ENCODE results near the gene MAEA. TPM values are rescaled to one million over a fixed set of nuclear protein-coding genes. Genes with fewer than 3 reads are reported as not detected.

Gene MAEA
- total and polyA plus RNA-seq, 9 of the 15 experiments (the other 6 are each of a cell fraction or from before 2014, with no cell fraction given), result 2.1 to 86.5 (median 45.0) TPM

DNA sequence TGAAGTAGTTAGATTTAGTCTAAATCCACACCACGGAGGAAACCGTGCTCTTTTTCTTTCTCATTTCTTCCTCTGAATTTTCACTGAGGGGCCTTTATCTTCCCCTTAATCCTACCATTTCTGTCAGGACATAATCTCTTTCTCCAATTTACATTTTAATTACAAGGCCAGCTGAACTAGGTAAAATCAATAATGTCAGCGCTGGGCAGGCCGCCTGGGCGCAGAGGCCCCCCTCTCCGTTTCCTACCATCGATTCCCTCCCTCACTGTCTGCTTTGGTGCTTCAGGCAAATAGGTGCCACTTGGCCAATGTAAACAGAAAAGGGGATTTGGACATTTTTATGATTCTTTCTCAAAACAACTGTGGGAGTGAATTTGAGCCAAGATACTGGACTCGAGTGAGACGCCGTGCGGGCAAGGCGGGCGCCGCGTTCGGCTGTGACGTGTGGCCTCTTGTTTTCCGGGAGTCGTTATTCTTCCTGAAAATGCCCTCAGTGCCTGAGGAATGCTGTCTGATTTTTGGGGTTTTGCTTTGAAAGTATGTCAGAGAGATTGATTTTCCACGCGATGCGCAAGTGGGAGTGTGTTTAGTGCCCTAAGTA, 79.9 kb downstream of the MAEA start (continued):
- TF ChIP-seq, protein P1, sequence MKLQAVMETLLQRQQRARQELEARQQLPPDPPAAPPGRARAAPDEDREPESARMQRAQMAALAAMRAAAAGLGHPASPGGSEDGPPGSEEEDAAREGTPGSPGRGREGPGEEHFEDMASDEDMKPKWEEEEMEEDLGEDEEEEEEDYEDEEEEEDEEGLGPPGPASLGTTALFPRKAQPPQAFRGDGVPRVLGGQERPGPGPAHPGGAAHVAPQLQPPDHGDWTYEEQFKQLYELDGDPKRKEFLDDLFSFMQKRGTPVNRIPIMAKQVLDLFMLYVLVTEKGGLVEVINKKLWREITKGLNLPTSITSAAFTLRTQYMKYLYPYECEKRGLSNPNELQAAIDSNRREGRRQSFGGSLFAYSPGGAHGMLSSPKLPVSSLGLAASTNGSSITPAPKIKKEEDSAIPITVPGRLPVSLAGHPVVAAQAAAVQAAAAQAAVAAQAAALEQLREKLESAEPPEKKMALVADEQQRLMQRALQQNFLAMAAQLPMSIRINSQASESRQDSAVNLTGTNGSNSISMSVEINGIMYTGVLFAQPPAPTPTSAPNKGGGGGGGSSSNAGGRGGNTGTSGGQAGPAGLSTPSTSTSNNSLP (IDR thresholded peaks at IDR 0.05; ENCODE audit: borderline replicate concordance, low read depth, low read length), result no peak
- TF ChIP-seq HNRNPLL (IDR thresholded peaks at IDR 0.05; ENCODE audit: low read depth, low read length, poor library complexity, severe bottlenecking), result no peak
- TF ChIP-seq HMG20A (CRISPR knock-in tag; conservative IDR thresholded peaks at IDR 0.05), result no peak

DNA sequence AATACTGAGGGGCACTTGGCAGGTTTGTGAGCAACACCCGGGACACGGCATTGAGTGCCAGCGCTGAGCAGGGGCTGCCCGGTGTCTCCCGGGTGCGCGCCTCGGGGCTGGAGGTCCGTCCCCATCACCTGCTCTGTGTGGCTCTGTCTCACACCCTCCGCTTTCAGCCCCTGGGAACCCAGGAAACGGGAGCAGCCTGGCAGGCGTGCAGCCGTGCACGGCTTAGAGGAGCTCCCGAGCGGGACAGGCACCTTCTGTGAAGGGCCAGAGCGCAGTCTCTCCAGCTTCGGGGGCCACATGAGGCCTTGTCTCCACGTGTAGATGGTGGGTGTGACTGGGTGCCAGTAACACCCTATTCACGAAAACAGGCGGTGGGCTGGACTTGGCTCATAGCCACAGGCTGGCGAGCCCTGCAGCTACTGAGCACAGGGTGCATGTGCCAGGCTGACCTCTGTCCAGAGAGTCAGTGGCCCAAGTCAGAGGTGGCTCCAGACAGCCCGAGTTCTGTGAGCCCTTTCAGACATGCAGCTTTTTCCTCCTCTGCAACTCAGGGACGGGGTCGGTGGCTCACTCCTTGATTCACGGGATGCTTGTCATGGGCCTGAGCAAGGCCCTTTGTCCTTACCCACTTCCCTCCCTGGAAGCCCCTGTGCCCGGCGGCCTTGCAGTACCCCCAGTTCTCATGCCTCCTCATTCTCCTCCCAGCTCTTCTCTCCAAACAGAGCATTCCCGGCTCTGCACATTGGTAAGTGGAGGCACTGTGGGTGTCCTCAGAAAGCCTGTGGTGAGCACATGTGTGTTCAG, 80.8 kb downstream of the MAEA start:
- BruUV-seq (replicated peaks), result no TSS peak
- Histone ChIP-seq H3K27me3 (ENCODE audit: control insufficient read depth in 2 of 2, insufficient read depth in 2 of 2, low read length in 2 of 2) (no peaks in the 10 kb centered on the region), H2AFZ (ENCODE audit: low read depth, low read length) (no peak overlapping the region), H3K9me1 (ENCODE audit: control insufficient read depth, insufficient read depth, low read length) (no peaks in the 10 kb centered on the region), H3K4me2 (ENCODE audit: insufficient read depth, low read length) (no peak overlapping the region), H3K79me2 (ENCODE audit: control insufficient read depth, insufficient read depth, low read length) (no peaks in the 10 kb centered on the region), H3K4me3 (no peak overlapping the region), H3K9ac (ENCODE audit: insufficient read depth in 1 of 2, low read depth in 2 of 2, low read length in 2 of 2) (no peak overlapping the region), H3K9me3 (replicated peaks; ENCODE audit: control insufficient read depth, insufficient read depth, low read depth, low read length) (no peaks in the 10 kb centered on the region), H3K36me3 (ENCODE audit: control insufficient read depth, insufficient read depth, low read length) (no peaks in the 10 kb centered on the region; the same call in 2 of the 3 replicates), H3K4me1 (replicated peaks in 1 of 2; ENCODE audit: control insufficient read depth in 2 of 2, insufficient read depth in 2 of 2, low read length in 2 of 2) (peaks cover 0 to 18% of the 10 kb centered on the region in 2 experiments; a peak in 1 of 5 replicates), H4K20me1 (replicated peaks; ENCODE audit: control insufficient read depth, insufficient read depth, low read length) (no peaks in the 10 kb centered on the region), H3K27ac (ENCODE audit: extremely low read depth, low read depth, low read length) (no peak overlapping the region)
- 83% methylated on average over 26 of the region's 29 CpGs for whole genome bisulfite sequencing (ENCODE audit: insufficient coverage, low coverage, missing lambda C conversion rate)
- DNase-seq (ENCODE audit: extremely low read depth in 1 of 4, low spot score in 3 of 4), result no peak
- no peak for ATAC-seq
- no peak for TF ChIP-seq ZNF253 (CRISPR knock-in tag; conservative IDR thresholded peaks at IDR 0.05)
- no peak for TF ChIP-seq NFE2 (IDR thresholded peaks at IDR 0.05; ENCODE audit: low read depth)
- TF ChIP-seq MECOM (CRISPR knock-in tag; IDR thresholded peaks at IDR 0.05), result no peak
- TF ChIP-seq ZNF408 (CRISPR knock-in tag; IDR thresholded peaks at IDR 0.05; ENCODE audit: low read depth), result no peak
- ChIA-PET CTCF (ENCODE audit: low intra/inter-chr PET ratio) (interaction anchor here (0.5 kb wide), 1 partner anchor 294 kb away, joined by 3 read pairs; no protein-coding TSS in a partner anchor), POLR2A (interaction anchor here (0.6 kb wide), 2 partner anchors 88 to 193 kb away, joined by 3 to 5 read pairs; no protein-coding TSS in a partner anchor)
- in situ Hi-C loops (cut with MboI), result no loop called here
- intact Hi-C loops (cut with micrococcal nuclease), result no loop called here
- no peak for FAIRE-seq
